GM12865 (cell line): ENCODE results near the gene CD300C.
"Not testable (repeated sequence)": the region's sequence is repeated elsewhere in the genome, so short reads cannot be mapped to it uniquely, and the experiment has no call there.

ENCODE experiments used
- DNase-seq: peaks from one replicate; pipeline ENCODE4 v3.0.0; 2010; ENCODE audit warnings: low read depth
- H3K4me3 ChIP-seq: 2 replicates; pipeline ENCODE4 v1.5.1; 2011; ENCODE audit warnings: mild to moderate bottlenecking, low read depth, low read length, control low read depth
- CTCF ChIP-seq: IDR thresholded peaks from 2 replicates; pipeline ENCODE4 v1.5.1; 2011; ENCODE audit warnings: low read length, control low read depth, low read depth, inconsistent platforms; ENCODE audit not compliant: insufficient read depth; ENCODE audit errors: missing control alignments

Gene CD300C

GRCh38 chr17:74582633-74583032, 36.7 kb upstream of the CD300C start:
- DNase-seq: no peak
- no peak for TF ChIP-seq CTCF
- H3K4me3 ChIP-seq: no peak overlapping the region

GRCh38 chr17:74579900-74580299, 34.0 kb upstream of the CD300C start:
- no peak overlapping the region for H3K4me3 ChIP-seq
- no peak for DNase-seq
- no peak for TF ChIP-seq CTCF

GRCh38 chr17:74578979-74579378, 33.1 kb upstream of the CD300C start:
- TF ChIP-seq CTCF: no peak

GRCh38 chr17:74574489-74575142, 28.7 kb upstream of the CD300C start:
- DNase-seq: no peak
- H3K4me3 ChIP-seq: no peak overlapping the region
- TF ChIP-seq CTCF: no peak

More at GRCh38 chr17:74578979-74579378, 33.1 kb upstream of the CD300C start:
- H3K4me3 ChIP-seq: no peak overlapping the region
- DNase-seq: no peak

GRCh38 chr17:74573635-74574034, 27.7 kb upstream of the CD300C start:
- not testable (repeated sequence) for DNase-seq, H3K4me3 ChIP-seq

- no peak overlapping the region for H3K4me3 ChIP-seq
- no peak for DNase-seq
- TF ChIP-seq CTCF: no peak
Measured at GRCh38 chr17:74573169-74573568, 27.3 kb upstream of the CD300C start.

GRCh38 chr17:74571621-74572270, 25.8 kb upstream of the CD300C start:
- TF ChIP-seq CTCF: no peak
- H3K4me3 ChIP-seq: no peak overlapping the region
- DNase-seq: no peak
